ENCODE data around the gene EIF5. TPM values are rescaled to one million over a fixed set of nuclear protein-coding genes. Genes with fewer than 3 reads are reported as not detected.

The EIF5 gene
- total RNA-seq, 1 donor from 2014 or later: 483 TPM

- Mint-ChIP-seq H3K27me3 (ENCODE audit: low read depth) (peaks cover 4% of the 10 kb centered on the region), H3K4me1 (peaks cover 38% of the 10 kb centered on the region), H3K4me3 (peak overlapping the region; percentile 87)
Measured at GRCh38 chr14:103332143-103332919, 1.7 kb upstream of the EIF5 start.

GRCh38 chr14:103334644-103335622 is 896 bp downstream of the EIF5 start:
- Mint-ChIP-seq H3K9me3 (no peaks in the 10 kb centered on the region), H3K4me1 (peaks cover 51% of the 10 kb centered on the region), H3K27me3 (ENCODE audit: low read depth) (peaks cover 2% of the 10 kb centered on the region), H3K27ac (ENCODE audit: unreplicated experiment) (peak overlapping the region; percentile 50), H3K36me3 (ENCODE audit: low read depth) (peaks cover 36% of the 10 kb centered on the region), H3K4me3 (peak overlapping the region; percentile 95)
- TF ChIP-seq CTCF (conservative IDR thresholded peaks at IDR 0.05): no peak
- DNase-seq (ENCODE audit: low read depth, low spot score): peak; percentile 29

More at GRCh38 chr14:103332143-103332919, 1.7 kb upstream of the EIF5 start:
- Mint-ChIP-seq H3K36me3 (ENCODE audit: low read depth) (peaks cover 21% of the 10 kb centered on the region), H3K27ac (ENCODE audit: unreplicated experiment) (peak overlapping the region; percentile 91), H3K9me3 (no peaks in the 10 kb centered on the region)
- DNase-seq (ENCODE audit: low read depth, low spot score): no peak
- TF ChIP-seq CTCF (conservative IDR thresholded peaks at IDR 0.05): no peak

- H3K4me3 Mint-ChIP-seq: peak overlapping the region; percentile 95
- no peak for TF ChIP-seq CTCF (conservative IDR thresholded peaks at IDR 0.05)
- peaks cover 45% of the 10 kb centered on the region for H3K36me3 Mint-ChIP-seq (ENCODE audit: low read depth)
- no peak for DNase-seq (ENCODE audit: low read depth, low spot score)
- no peaks in the 10 kb centered on the region for H3K9me3 Mint-ChIP-seq
- H3K27me3 Mint-ChIP-seq (ENCODE audit: low read depth): peaks cover 2% of the 10 kb centered on the region
- H3K4me1 Mint-ChIP-seq: peaks cover 51% of the 10 kb centered on the region
- H3K27ac Mint-ChIP-seq (ENCODE audit: unreplicated experiment): no peak overlapping the region
Measured at GRCh38 chr14:103336191-103336590, 2.2 kb downstream of the EIF5 start.

- DNase-seq (ENCODE audit: low read depth, low spot score): no peak
- peaks cover 54% of the 10 kb centered on the region for H3K36me3 Mint-ChIP-seq (ENCODE audit: low read depth)
- no peak for TF ChIP-seq CTCF (conservative IDR thresholded peaks at IDR 0.05)
- peaks cover 2% of the 10 kb centered on the region for H3K27me3 Mint-ChIP-seq (ENCODE audit: low read depth)
- no peaks in the 10 kb centered on the region for H3K9me3 Mint-ChIP-seq
- peak overlapping the region; percentile 51 for H3K4me3 Mint-ChIP-seq
- H3K27ac Mint-ChIP-seq (ENCODE audit: unreplicated experiment): no peak overlapping the region
- peaks cover 39% of the 10 kb centered on the region for H3K4me1 Mint-ChIP-seq
Measured at GRCh38 chr14:103337794-103338193, 3.8 kb downstream of the EIF5 start.

GRCh38 chr14:103339561-103339960 is 5.5 kb downstream of the EIF5 start:
- Mint-ChIP-seq H3K4me1 (peaks cover 35% of the 10 kb centered on the region), H3K36me3 (ENCODE audit: low read depth) (peaks cover 55% of the 10 kb centered on the region), H3K27me3 (ENCODE audit: low read depth) (no peaks in the 10 kb centered on the region), H3K27ac (ENCODE audit: unreplicated experiment) (no peak overlapping the region), H3K4me3 (peak overlapping the region; percentile 49), H3K9me3 (no peaks in the 10 kb centered on the region)
- no peak for TF ChIP-seq CTCF (conservative IDR thresholded peaks at IDR 0.05)
- no peak for DNase-seq (ENCODE audit: low read depth, low spot score)

Measured in neural crest cell (in vitro differentiated cells).